HUES64 (cell line): ENCODE data around the gene GMCL1.

Source experiments
- H3K27ac ChIP-seq: 2 replicates; pipeline ENCODE4 v1.7.0; 2013; ENCODE audit warnings: low read depth, low read length, inconsistent platforms
- H3K27me3 ChIP-seq: 2 replicates; pipeline ENCODE4 v1.6.1; 2013; ENCODE audit warnings: mild to moderate bottlenecking, low read length; ENCODE audit not compliant: insufficient read depth
- H3K36me3 ChIP-seq: 2 replicates; pipeline ENCODE4 v1.6.1; 2013; ENCODE audit warnings: mild to moderate bottlenecking, low read length; ENCODE audit not compliant: insufficient read depth
- H3K4me1 ChIP-seq: 2 replicates; pipeline ENCODE4 v1.6.1; 2013; ENCODE audit warnings: mild to moderate bottlenecking, low read length, moderate library complexity; ENCODE audit not compliant: insufficient read depth
- H3K4me3 ChIP-seq: 2 replicates; pipeline ENCODE4 v1.5.1; 2013; ENCODE audit warnings: mild to moderate bottlenecking, low read length, moderate library complexity
- H3K9ac ChIP-seq: 2 replicates; pipeline ENCODE4 v1.6.1; 2013; ENCODE audit warnings: mild to moderate bottlenecking, low read depth, low read length
- H3K9me3 ChIP-seq: 2 replicates; pipeline ENCODE4 v1.6.1; 2013; ENCODE audit warnings: low read depth, low read length; ENCODE audit not compliant: insufficient read depth
- WGBS: fragments of 150-250, 120-280 bp; methylation state at CpG from one replicate; pipeline ENCODE4 v1.1.7; 2013; ENCODE audit warnings: missing lambda C conversion rate; 5-methylcytosine and 5-hydroxymethylcytosine counted together

GMCL1 gene

DNA sequence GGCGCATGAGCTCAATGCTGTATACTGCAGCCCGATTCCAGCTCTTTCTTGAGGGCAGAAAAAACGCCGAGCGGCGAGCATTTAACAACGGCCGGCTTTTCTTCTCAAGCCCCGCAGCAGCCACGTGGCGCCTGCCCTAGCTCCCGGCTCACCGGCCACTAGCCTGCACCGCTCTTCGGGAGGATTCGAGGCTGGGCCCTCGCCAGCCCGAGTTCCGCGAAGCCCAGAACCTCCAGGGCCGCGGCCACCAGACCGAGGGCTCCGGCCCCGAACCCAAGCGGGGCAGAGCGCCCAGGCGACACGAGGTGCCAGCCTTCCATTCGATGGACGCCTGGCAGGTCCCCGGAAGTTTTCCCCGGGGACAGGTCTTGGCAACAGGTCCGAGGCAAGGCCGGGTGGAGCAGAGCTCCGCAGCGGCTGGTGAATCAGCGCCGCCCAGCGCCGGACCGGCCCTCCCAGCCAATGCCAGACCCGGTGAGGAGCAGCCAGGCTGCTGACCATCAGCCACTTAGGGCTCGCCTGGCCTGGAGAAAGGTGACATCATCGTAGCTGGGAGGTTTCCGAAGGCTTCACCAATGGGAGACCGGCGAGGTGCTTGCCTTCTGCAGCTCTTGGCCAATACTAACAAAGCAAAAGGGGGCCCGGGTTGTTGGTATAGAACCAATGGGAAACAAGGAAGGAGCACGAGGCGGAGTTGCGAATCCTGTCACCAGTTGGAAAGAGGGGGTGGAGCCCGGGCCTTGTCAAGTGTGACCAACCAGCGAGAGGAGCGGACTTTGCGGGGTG lies 84.9 kb downstream of the GMCL1 start:
- Histone ChIP-seq H3K9me3 (no peaks in the 10 kb centered on the region), H3K4me3 (peak overlapping the region; percentile 68), H3K27ac (peak overlapping the region; percentile 95), H3K36me3 (peaks cover 19% of the 10 kb centered on the region), H3K9ac (peak overlapping the region; percentile 94), H3K27me3 (peaks cover 9% of the 10 kb centered on the region; the same call in 1 of the 2 replicates), H3K4me1 (peaks cover 3% of the 10 kb centered on the region; the same call in 1 of the 2 replicates)
- WGBS: under 1% methylated on average over 56 of the region's 56 CpGs

DNA sequence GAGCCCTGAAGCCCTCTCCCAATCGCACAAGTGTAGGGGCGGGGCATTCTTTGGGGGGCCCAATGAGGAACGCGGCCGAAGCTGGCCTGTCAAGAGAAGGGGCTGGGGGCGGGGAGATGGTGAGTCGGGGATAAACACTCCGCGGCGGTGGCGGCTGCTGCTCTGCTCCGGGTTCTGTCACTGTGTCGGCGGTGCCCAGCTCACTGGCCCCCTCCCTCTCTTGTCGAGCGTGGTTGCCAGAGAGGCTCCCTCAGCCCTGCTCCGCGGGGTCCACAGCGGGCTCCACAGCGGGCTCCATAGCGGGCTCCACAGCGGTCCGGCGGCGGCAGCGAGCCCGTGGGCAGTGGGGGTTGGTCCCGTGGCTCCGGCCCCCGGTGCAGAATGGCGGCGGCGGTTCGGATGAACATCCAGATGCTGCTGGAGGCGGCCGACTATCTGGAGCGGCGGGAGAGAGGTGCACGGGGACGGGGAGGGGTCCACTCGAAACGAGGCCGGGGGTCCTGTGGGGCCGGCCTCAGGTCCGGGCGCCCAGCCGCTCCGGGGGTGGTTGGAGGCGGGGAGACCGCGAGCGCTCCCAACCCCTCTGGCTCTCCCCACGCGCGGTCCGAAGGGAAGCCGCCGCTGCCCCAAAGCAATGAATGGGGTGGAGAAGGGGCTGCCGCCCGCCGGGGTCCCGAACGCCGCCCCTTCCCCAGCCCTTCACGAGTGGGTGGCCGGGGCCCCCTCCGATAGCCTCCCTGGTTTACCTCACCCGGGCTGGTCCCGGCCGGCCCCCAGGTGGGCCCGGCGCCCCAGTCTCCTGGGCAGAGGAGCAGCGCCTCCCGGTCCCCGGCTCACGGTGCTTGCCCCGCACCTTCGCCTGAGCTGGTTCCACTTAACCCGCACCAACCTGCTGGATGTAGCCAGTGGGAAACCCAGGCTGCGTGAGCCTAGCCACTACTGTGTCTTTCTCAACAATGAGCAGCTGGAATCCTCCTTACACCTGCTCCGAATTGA lies 85.8 kb downstream of the GMCL1 start, which contains the start of gene MXD1:
Gene MXD1, plus strand, starts transcription at position 160 of the 996 bp plus-strand sequence. Its CDS starts 222 bp downstream, at position 382.
- Histone ChIP-seq H3K4me1 (peaks cover 3% of the 10 kb centered on the region; the same call in 1 of the 2 replicates), H3K9ac (peak within 1 kb of the TSS; percentile 94), H3K4me3 (peak within 1 kb of the TSS; percentile 68), H3K36me3 (peaks cover 12% of the 10 kb centered on the region), H3K27ac (peak within 1 kb of the TSS; percentile 95), H3K27me3 (peaks cover 9% of the 10 kb centered on the region; the same call in 1 of the 2 replicates), H3K9me3 (no peaks in the 10 kb centered on the region)
- 2% methylated on average over 81 of the region's 81 CpGs for WGBS

DNA sequence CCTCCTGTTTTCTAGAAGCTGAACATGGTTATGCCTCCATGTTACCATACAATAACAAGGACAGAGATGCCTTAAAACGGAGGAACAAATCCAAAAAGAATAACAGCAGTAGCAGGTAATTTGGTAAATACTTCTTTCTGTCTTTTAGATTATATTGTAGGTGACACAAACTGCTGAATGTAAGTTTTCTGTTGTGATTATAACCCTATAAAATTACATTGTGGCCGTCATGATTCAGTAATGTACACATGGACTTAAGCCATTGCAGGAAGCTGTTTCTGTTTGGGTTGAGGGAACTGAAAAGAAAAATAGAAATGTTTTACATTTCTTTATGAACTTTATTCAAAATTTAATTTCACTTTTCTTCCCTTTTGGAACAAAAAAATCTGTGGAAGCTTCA lies 86.6 kb downstream of the GMCL1 start:
- Histone ChIP-seq H3K4me1 (peaks cover 3% of the 10 kb centered on the region; the same call in 1 of the 2 replicates), H3K4me3 (peak overlapping the region; percentile 67), H3K9me3 (no peaks in the 10 kb centered on the region), H3K36me3 (peaks cover 11% of the 10 kb centered on the region), H3K9ac (no peak overlapping the region), H3K27me3 (peaks cover 9% of the 10 kb centered on the region; the same call in 1 of the 2 replicates), H3K27ac (no peak overlapping the region)
- WGBS: 96% methylated on average over 2 of the region's 2 CpGs

DNA sequence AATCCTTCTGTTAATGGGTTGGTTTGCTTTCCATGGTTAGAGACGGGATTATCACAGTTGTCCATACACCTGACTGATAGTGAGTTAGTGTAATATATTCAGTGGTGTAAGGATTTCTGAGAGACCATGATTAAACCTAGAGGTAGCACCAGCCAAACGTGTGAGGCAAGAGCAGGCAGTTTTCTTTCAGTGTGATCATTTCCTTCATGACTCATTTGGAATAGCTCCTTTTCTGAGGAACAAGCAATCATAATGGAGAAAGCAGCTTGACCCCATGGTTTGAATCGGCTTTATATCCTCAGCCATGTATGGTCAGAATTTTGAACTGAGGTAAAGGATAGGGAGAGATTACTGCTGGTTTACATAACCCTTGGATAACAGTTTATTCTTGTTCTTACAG lies 88.4 kb downstream of the GMCL1 start:
- Histone ChIP-seq H3K9ac (peak overlapping the region; percentile 24; the same call in 1 of the 2 replicates), H3K27me3 (peaks cover 9% of the 10 kb centered on the region; the same call in 1 of the 2 replicates), H3K4me3 (no peak overlapping the region), H3K27ac (no peak overlapping the region), H3K9me3 (no peaks in the 10 kb centered on the region), H3K4me1 (peaks cover 3% of the 10 kb centered on the region; the same call in 1 of the 2 replicates), H3K36me3 (peaks cover 9% of the 10 kb centered on the region)
- 68% methylated on average over 3 of the region's 3 CpGs for WGBS

DNA sequence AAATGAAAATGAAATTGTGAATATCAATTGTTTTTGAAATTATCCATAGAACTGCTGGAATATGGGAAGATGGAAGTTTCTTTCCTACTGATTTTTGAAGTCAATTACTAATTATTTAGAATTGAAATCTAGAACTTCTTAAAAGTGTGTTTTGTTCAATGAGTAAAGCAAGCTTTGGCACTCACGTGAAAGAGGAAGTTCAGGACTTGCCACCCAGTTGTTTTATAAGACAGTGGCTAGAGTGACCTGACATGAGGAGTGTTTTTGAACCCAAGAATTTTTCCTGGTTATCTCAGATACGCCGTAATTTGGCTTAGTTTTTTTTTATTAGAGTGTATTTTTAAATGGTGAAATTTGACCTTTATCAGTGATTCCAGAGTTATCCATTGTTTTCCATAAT lies 88.9 kb downstream of the GMCL1 start:
- Histone ChIP-seq H3K9ac (peak overlapping the region; percentile 24; the same call in 1 of the 2 replicates), H3K36me3 (peaks cover 3% of the 10 kb centered on the region; the same call in 1 of the 2 replicates), H3K4me3 (no peak overlapping the region), H3K27ac (no peak overlapping the region), H3K9me3 (no peaks in the 10 kb centered on the region), H3K27me3 (peaks cover 9% of the 10 kb centered on the region; the same call in 1 of the 2 replicates), H3K4me1 (peaks cover 3% of the 10 kb centered on the region; the same call in 1 of the 2 replicates)
- WGBS: 35% methylated on average over 3 of the region's 3 CpGs

DNA sequence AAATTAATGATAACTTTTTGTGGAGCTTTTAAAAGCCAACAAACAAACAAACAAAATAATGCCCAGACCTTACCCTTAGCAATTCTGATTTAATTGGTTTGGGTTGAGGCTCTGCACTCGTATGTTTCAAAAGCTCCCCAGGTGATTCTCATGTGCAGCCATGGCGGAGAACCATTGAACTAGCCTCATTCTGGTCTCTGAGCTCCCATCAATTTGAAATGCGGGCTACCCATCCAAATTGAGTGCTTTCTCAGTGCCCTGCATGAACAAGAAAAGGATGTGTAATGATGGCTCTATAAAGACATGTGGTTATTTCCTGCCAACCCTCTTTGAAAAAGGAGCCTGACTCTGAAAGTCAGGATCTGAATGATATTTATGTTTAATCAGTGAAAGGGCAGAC lies 93.7 kb downstream of the GMCL1 start:
- Histone ChIP-seq H3K4me3 (no peak overlapping the region), H3K27me3 (no peaks in the 10 kb centered on the region), H3K4me1 (peaks cover under 1% of the 10 kb centered on the region; the same call in 1 of the 2 replicates), H3K9ac (no peak overlapping the region), H3K27ac (no peak overlapping the region), H3K9me3 (no peaks in the 10 kb centered on the region), H3K36me3 (0 out of 2 replicates have a peak, but pooled peaks cover 3% of the 10 kb centered on the region)
- WGBS: 90% methylated on average over 3 of the region's 3 CpGs

DNA sequence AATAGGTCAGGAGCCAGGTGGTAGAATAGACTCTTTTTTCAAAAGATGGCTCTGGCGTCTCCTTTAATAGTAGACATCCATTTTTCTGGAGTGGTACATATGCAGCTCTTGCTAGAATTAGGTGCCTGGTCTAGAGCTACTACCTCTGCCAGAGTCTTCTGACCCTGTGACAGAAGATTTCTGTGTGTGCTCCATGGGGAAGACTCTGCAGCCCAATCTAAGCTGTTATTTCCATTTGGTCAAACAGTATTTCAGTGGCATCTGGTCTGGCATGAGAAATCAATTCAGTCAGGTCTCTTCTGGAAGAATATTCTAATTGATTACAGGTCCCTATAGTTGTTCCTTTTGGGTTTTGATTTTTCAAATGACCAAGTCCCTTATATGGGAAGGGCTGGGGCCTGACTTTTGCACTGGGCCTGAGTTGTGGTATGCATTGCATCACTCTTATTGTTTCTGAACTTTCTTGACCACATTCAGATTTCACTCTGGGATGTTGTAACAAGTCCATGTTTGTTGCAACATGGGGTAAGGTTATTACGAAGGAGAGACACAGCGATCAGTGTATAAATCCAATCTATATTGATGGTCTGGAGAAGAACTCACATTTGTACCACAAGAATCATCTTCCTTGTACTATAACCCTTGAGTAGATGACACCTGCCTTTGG lies 97.5 kb downstream of the GMCL1 start:
- no peaks in the 10 kb centered on the region for H3K27me3 ChIP-seq
- H3K36me3 ChIP-seq: 0 out of 2 replicates have a peak, but pooled peaks cover 2% of the 10 kb centered on the region
- no peaks in the 10 kb centered on the region for H3K9me3 ChIP-seq
- no peak overlapping the region for H3K4me3 ChIP-seq
- no peaks in the 10 kb centered on the region for H3K4me1 ChIP-seq
- WGBS: 67% methylated on average over 3 of the region's 3 CpGs
- H3K9ac ChIP-seq: no peak overlapping the region
- H3K27ac ChIP-seq: no peak overlapping the region
